ENCODE data around the gene PRPSAP2.

- TF ChIP-seq CTCF (conservative IDR thresholded peaks at IDR 0.05 in 1 of 2, IDR thresholded peaks at IDR 0.05 in 1 of 2; ENCODE audit: extremely low read depth in 1 of 2, insufficient read depth in 1 of 2, low read depth in 1 of 2, low read length in 2 of 2): no peak
- no peak for TF ChIP-seq EZH2 (IDR thresholded peaks at IDR 0.05; ENCODE audit: borderline replicate concordance, low read length)
Observed at GRCh38 chr17:18975597-18975996, 117.7 kb downstream of the PRPSAP2 start.
